Stimulated activated CD8-positive, alpha-beta memory T cell treated with anti-CD3 and anti-CD28 coated beads, Interleukin-4, amount 100 ng/mL, for 24 hours (primary cell): ENCODE results near the gene FAM83F.

Experiments used
- DNase-seq: peaks from one replicate; pipeline ENCODE4 v3.0.0-alpha.2; 2020; ENCODE audit warnings: low read depth

FAM83F gene

GRCh38 chr22:40065981-40066380 is 71.2 kb downstream of the FAM83F start:
- no peak for DNase-seq

- no peak for DNase-seq
Measured at GRCh38 chr22:40067639-40068038, 72.9 kb downstream of the FAM83F start.

DNA sequence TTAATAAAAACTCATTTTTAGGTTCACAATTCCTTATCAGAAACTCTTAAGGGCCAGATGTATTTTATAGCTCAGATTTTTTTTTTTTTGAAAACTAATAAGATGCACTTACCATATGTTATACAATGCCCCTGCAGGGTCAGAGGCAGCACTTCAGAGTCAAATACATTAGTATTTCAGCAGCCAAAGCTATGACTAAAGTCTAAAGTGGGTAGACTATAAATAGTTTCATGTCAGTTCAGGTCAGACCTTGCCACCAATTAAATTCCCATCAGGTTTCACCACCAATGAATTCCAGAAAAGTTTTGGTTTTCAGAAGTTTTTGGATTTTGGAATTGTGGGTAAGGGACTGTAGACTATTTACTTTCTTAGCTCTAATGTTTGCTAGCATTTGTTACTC is 75.9 kb downstream of the FAM83F start:
- no peak for DNase-seq

GRCh38 chr22:40071720-40072119 is 77.0 kb downstream of the FAM83F start:
- DNase-seq = no peak

GRCh38 chr22:40076702-40077645 is 82.2 kb downstream of the FAM83F start:
- DNase-seq = no peak

DNA sequence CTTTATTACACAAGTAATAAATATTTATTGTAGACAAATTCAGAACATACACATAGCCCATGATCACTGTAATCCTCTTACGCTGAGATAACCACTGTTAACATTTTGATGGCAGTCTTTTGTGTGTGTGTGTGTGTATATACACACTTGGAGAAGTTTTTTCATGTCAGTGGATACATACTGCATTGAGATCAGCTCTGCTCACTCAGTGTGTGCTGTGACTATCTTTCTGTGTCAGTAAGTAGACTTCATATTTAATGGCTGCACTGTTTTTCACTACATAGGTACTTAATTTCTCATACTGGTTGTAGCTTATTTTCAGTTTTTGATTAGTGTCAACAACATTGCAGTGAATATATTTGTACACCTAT is 82.9 kb downstream of the FAM83F start:
- no peak for DNase-seq

DNA sequence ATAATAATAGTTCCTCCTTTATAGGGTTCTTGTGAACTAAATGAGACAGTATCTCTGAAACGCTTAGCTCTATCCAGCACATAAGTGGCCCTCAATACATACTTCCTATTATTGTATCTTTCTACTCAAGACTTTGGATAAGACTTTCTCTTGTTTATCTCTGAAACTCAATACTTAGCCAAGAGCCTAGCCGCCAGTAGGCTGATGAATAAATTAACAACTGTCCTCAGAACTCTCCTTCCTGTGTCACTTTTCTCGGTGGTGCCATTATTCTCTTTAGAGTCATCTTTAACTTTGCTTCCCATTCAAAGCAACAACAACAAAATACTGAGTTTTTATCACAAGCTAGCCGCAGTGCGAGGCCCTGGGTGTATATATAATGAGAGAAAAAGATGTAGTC is 86.9 kb downstream of the FAM83F start:
- no peak for DNase-seq

DNA sequence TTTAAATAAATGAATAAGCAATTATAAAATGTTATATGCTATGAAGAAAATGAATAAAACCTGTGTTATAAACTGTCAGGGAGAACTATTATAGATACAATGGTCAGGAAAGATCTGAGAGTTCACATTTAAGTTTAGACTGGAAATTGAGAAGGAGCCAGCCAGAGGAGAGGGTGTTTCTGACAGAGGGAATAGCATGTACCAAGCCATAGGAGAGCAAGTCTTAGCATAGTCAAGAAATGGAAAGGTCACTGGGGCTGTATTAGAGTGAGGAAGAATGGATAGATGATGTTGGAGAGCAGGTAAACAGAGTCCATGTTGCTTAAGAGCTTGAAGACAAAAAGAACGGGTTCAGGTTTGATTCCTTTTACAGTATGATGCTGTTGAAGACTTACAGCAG is 87.4 kb downstream of the FAM83F start:
- no peak for DNase-seq

GRCh38 chr22:40083794-40084193 is 89.0 kb downstream of the FAM83F start:
- no peak for DNase-seq

DNA sequence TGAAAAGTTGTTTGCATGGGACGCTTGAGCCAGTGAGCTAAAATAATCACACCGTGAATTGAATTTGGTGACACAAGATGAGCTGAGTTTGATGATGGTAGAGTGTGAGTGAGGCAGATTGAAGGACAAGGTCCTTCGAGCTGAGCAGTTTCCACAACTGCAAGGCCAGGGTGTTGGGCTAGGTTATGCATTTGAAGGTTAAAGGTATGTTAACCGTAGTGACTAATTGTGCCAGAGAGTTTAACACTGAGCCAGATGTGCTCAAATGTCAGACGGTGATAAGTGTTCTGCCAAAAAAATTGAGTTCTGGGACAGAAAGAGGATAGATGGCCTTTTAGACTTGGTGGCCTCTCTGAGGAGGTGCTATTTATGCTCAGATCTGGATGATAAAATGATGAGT is 89.5 kb downstream of the FAM83F start:
- no peak for DNase-seq

DNA sequence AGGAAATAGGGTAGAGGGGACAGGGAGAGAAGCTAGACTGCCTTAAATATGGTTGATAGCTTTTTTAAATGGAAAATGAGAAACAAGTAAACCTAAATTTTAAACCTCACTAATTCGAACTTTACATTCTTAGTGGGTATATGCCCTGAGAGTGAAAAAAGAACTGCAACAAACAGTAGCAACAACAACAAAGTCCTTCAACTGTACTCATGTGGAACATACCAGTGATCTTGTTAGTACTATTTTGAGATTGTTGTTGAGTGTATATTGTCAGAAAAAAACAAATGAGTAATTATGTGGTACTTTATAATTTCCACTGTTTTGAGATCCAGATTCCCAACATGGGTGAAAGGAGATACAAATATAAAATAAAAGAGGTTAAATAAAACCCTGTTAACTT is 94.1 kb downstream of the FAM83F start:
- no peak for DNase-seq
